Fibroblast of skin of left biceps (primary cell): ENCODE measurements around the gene NOL7.

Experiments used
- DNase-seq, 2 experiments: peaks; one replicate each; pipeline ENCODE4 v3.0.0-alpha.2; 2013; ENCODE audit warnings: low read depth in 2 of 2

Gene NOL7

DNA sequence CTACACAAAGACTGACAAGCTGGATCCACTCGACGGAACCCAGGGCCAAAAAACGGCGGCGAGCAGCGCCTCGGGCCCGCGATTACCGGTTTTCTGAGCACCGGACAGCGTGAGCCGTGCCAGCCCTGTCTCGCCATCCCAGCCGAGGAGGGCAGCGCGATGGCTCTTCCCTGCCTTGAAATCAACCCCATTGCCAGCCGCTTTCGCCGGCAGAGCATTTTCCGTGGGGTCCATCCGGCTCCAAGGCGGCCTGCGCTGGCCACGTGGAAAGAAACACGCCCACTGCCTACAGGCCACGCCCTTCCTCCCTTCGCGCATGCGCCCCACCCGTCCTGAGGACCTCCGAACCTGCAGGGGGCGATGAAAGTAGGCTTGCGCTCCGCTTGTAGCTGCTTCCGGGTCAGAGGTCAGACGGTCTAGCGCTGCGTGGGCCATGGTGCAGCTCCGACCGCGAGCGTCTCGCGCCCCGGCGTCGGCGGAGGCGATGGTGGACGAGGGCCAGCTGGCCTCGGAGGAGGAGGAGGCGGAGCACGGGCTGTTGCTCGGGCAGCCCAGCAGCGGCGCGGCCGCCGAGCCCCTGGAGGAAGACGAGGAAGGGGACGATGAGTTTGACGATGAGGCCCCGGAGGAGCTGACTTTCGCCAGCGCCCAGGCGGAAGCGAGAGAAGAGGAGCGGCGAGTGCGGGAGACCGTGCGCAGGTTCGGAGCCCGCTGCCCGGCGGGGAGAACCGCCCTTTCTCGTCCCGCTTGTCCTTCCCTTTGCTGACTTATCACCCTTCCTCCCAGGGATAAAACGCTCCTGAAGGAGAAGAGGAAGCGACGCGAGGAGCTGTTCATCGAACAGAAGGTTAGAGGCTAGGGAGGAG, at the start of gene NOL7:
Gene NOL7, plus strand, starts transcription at position 410 of the 866 bp plus-strand sequence. Its CDS starts 24 bp downstream, at position 434.
- DNase-seq, result peak; percentile 95

DNA sequence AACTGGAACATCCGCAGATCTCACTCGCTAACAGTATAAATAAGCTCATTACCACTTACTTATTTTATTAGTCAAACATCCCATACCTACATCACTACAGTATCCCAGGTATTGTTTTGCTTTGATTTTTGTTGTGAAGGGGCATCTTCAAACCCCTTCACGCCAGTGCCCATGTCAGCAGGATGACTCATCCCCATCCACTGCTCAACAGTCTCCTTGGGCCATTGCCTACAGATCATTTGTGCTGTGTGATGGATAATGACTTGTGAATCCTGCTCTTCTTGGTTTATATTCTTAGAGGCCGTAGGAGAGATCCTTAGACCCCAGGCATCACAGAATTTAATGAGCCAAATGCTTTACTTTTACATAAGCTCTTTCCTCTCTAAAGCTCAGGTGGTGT, 49.2 kb upstream of the NOL7 start:
- DNase-seq, result no peak

DNA sequence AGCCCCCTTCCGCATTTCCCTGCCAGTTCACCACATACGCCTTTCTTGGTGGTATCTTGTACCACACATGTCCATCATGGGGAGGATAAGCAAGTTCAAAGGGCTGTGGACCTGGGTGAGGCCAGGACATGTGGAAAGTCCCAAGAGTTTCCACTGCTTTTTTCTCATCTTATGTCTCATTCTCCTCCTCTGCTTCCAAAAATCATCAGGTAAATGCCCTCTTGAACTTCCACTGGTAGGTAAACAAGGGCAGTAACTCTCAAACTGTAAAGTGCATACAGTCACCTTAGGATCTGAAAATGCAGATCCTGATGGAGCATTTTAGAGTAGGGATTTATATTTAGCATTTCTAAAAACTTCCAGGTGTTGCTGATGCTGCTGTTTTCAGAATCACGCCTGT, 48.6 kb upstream of the NOL7 start:
- DNase-seq, result no peak

DNA sequence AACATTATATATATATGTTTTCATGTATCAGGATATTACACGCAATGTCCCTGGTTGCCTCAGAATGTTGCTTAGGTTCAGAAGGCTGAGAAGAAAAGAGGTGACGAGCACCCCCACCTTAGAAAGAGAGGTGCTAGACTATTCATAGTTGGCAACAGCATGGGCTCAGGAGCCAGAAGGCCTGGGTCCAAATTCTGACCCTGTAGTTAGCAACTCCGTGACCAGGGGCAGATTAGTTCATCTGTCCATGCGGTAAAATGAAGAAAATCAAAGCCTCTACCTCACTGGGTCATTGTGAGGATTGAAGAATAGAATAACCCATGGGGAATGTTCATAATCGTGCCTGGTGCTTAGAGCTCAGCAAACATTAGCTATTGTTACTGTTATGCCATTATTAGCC, 46.2 kb upstream of the NOL7 start:
- DNase-seq, result no peak

DNA sequence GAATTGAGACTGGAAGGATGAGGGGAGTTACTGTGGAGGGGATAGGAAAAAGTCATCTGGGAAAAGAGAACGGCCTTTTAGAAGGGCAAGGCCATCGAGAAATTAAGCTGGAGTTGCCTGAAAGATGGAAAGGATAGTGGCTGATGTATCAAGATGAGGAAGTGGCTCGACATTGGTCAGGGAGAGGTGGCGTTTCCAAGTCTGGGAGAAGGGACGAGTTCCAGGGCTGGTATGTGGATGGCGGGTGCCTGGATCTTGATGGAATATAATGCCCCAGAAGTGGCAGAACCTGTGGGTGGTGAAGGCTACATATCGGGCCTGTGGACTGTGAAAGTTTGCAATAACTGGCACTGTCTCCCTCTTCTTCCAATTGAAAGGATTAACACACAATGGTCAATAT, 42.9 kb upstream of the NOL7 start:
- no peak for DNase-seq

DNA sequence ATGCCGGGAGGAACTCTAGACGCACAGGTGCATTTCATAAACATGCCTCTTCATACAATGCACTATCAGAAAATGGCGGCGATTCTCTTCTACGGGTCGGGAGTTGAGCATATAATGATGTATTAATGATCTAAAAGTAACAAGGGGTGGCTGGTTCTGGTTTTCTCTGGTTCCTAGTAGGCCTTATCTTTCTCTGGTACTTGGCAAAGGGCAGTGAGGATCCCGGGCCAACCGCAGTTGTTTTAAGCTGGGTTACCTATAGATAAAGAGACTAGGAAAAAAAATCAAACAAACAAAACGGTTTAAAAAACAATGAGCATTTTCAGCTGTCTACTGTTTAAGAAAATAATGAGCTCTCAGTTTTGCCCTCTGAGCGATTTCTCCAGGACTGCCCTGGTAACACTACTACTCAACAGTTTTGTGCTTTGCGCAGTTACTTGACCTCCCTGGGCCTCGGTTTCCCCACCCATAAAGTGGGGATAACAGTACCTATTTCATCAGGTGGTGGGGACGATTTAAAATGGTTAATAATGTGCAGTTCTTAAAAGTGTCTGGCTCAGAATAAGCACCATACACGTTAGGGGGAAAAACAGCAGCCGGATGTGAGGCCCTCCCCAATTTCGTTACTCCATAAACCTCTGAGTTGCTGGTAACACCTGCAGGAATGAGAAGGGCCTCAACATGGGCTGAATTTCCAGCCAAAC, 42.0 kb upstream of the NOL7 start:
- DNase-seq, result no peak

DNA sequence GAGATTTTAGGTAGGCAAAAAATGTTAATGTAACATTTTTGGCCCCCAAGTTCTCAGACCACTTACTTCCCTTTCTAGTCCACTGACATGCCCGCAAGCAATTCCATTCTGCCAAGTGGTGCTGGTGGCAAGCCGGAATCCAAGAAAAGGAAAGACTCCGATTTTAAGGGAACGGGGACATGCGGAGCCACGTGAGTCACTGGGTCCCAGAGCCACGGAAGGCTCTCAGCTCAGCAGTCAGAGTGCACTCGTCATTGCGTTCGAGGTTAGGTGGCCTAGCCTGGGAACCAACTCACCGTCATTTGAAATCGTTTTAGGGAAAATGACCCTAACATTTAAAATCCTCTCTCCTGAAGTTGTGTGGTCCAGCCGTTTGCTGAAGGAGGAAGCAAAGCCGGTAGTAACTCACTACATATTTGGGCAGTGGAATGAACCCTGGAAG, 41.4 kb upstream of the NOL7 start:
- DNase-seq, result no peak

DNA sequence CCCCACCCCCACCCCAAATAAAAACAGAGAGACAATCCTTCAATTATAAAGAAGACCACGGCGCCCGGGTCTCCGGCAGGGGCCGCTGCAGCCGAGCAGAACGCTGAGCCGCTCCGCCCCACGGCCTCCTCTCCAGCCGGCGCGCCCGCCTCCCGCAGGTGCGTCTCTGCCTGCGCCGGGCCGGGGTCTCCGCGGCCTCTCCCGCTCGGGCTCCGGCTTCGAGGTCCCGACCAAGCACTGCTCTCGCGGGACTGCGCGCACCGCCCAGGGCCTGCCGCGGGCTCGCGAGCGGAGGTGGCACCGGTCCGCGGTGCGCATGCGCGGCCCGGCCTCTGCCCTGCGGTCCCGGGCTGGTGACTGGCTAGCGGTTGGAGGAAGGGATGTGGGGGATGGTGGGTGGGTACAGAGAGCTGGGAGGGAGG, 41.0 kb upstream of the NOL7 start:
- peak; percentile 69 to 79 for DNase-seq

DNA sequence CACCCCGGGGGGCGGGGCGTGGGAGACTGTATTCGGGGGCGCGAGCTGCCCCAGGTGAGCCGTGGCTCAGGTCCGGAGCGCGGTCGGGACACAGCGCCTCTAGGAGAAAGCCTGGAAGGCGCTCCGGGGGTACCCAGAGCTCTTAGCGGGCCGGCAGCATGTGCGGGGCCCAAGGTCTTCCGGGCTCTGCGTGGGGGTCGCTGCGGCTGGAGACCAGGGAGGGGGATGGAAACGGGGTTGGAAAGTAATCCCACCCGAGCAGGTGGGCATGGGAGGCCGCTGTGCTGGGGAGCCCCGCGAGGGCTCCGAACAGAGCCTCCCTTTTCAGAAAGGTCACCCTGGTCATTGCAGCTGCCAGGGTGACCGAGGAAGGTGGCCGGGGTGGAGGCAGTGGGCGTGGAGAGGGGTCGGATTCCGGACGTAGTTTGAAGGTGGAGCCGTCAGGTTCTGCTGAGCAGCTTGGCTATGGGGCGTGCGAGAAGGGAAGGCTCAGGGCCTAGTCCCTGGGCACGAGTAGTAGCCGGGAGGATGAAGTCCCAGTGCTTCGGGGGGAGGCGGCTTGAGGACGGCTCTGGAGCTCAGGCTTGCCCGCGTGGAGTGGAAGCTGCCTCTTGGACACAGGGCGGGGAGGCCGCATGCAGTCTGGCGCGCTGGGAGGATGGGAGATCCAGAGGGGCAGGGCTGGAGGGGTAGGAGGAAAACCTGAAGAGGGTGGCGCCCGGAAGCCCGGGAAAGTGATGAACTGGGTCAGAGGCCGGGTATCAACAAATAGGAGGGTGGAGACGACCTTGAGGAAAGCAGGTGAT, 40.4 kb upstream of the NOL7 start, which contains the start of gene SIRT5:
Gene SIRT5, plus strand, starts transcription at position 31 of the 806 bp plus-strand sequence. CDS start 9,510 bp downstream, outside the sequence.
- DNase-seq, result peak; percentile 39 to 51

DNA sequence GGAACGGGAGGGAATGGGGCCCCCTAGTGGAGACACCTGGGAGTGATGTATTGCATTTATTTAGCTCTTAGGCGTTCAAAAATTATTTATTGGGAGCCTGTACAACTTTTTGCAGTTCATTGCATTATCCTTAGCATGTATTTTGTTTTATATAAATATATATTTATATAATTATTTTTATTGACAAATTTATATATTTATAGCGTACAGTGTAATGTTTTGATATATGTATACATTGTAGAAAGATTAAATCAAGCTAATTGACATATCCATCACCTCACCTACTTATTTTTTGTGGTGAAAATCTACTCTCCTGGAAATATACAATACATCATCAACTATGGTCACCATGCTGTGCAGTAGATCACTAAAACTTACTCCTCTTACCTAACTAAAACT, 39.8 kb upstream of the NOL7 start:
- no peak for DNase-seq

DNA sequence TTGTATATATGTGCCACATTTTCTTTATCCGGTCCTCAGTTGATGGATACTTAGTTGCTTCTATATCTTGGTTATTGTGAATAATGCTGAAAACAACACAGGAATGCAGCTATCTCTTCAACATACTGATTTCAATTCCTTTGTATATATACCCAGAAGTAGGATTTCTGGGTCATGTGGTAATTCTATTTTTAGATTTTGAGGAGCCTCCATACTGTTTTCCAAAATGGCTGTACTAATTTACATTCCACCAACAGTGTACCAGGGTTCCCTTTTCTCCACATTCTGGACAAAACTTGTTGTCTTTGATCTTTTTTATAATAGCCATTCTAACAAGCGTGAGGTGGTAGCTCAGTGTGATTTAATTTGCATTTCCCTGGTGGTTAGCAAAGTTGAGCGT, 39.1 kb upstream of the NOL7 start:
- DNase-seq, result no peak

DNA sequence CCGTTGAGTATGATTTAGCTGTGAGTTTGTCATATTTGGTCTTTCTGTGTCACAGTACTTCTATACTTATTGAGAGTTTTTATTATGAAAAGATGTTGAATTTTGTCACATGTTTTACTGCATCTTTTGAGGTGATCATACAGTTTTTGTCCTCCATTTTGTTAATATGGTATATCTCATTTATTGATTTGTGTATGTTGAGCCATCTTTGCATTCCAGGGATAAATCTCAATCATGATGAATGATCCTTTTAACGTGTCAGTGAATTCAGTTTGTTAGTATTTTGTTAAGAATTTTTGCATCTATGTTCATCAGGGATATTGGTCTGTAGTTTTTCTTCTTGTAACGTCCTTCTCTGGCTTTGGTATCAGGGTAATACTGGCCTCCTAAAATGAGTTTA, 37.2 kb upstream of the NOL7 start:
- no peak for DNase-seq

DNA sequence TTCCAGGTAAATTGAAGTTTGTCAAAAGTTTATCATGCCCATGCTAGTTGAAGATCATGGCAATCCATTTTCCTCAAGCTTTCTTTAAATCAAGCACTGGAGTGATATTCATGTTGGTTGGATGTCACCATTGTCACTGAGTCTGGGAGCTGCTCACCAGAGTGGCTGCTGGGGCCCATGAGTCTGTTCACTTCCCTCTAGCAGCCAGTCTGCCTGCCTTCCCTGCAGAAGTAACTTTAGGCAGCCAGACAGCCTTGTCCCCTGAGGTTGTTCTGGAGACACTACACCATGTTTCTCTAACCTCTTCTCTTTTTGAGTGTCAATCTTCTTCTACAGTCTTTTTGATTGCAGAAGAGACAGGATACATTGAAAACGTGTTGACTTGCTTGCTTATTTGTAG, 35.2 kb upstream of the NOL7 start:
- no peak for DNase-seq

DNA sequence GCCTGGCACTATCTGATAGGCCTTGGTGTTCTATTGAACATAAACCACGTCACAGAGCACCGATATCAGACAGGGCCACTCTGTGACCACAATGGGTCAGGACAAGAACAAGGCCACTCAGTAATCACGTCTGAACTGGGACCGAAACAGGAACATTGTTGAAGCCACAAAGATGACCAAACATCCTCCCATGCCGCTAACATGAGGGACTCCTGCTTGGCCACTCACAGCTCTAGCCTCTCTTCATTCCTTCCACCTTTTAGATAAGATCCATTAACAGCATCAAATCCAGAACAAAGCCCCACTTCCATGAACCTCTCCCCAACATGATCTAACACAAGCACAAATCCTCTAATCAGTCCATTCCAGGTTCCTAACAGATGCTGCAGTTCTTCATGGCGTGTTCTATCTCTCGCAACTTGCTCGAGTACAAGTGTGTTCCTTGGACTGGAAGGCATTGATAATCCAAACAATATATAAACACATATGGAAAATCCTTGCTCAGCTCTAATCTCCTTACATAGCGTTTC, 33.4 kb upstream of the NOL7 start:
- DNase-seq, result no peak

DNA sequence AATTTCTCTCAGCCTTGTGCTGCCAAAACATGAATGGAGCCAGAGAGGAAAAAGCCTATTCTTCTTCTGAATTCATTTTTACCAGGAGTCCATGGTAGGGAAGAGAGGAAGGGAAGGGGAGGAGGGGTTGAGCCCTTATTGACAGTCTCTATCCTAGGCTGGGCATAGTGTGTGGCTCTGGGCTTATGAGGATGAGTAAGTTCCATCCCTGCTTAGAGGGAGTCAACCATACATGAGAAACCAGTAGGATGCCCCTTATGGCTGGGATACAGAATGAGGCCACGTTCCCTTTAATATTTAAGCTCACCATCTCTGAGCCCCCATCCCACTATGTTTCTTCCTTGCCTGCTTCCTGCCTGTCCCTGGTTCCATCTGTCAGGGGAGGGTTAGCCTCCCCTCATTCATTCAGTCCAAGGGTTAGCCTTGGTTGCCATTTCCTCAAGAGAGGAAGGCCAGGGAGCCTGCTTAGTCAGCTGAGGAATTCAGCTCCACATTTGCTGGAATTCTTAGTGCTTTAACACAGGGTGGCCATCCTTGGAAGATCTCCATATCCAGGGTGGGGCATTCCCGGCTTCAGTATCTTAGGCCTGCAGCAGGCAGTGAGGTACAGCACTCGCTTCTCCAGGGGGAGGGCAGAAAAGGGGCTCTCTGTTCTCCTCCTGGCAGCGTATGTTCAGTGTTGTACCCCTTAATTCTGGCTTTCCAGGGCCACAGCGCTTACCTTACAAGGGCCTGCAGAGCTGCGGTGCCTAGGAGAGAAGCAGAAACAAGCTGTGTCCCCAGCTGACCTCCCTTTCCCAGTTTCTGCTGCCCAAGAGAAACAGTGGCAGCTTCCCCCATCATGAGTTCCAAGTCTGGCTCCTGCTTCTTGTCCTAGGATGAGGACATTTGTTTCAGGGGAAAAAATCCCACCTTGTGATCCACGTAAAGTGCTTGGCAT, 28.3 kb upstream of the NOL7 start:
- DNase-seq, result no peak

DNA sequence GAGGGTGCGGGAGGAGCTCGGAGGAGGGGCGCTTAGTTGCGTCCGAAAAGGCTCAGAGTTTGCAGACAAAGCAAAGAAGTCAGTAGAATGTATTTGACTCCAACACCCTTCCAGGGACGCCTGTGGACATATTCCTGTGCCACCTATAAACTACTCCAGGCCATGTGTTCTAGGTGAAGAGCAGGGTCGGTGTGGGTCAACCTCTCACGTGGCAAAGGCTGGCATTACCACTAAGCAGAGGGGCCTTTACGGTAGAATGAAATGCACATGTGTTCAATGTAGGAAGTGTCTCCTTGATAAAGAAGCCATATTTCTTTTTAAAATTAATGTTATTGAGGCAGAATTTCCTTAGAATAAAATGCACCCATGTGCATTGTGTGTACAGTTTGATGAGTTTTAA, 25.3 kb upstream of the NOL7 start:
- DNase-seq, result no peak

DNA sequence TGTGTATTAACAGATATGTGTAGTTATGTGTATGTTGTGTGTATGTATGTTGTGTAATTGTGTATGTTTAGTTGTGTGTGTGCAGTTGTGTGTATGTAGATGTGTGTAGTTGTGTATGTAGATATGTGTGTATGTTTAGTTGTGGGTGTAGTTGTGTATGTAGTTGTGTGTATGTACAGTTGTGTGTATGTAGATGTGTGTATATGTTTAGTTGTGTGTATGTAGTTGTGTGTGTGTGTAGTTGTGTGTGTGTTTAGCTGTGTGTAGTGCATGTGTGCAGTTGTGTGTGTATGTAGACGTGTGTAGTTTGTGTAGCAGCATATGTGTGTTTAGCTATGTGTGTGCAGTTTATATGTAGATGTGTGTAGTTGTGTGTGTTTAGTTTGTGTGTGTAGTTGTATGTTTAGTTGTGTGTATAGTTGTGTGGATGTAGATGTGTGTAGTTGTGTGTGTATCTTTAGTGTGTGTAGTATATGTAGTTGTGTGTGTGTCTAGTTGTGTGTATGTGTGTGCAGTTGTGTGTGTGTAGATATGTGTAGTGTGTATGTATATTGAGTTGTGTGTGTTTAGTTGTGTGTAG, 24.5 kb upstream of the NOL7 start:
- no peak for DNase-seq

DNA sequence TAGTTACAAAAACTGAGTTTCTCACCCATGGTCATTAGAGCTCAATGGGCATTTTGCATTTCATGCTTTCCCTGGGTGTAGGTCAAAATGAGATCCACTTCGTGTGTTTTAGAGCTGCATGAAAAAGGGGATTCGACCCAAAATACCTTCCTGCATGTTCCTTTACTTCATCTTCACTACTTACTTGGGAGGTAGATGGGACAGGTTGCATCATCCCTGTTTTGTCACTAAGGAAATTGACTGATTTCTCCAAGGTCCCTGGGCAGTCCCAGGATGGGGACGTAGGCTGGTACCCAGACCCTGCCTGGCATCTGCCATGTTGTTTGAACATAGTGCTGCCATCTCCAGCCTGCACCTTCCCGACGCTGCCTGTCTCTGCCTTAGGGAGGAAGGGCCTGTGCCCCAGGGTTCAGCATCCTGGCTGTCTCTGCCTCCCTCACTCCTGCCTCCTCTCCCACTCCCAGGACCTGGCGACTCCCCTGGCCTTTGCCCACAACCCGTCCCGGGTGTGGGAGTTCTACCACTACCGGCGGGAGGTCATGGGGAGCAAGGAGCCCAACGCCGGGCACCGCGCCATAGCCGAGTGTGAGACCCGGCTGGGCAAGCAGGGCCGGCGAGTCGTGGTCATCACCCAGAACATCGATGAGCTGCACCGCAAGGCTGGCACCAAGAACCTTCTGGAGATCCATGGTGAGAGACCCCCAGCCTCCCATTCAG, 23.8 kb upstream of the NOL7 start:
- DNase-seq, result no peak

DNA sequence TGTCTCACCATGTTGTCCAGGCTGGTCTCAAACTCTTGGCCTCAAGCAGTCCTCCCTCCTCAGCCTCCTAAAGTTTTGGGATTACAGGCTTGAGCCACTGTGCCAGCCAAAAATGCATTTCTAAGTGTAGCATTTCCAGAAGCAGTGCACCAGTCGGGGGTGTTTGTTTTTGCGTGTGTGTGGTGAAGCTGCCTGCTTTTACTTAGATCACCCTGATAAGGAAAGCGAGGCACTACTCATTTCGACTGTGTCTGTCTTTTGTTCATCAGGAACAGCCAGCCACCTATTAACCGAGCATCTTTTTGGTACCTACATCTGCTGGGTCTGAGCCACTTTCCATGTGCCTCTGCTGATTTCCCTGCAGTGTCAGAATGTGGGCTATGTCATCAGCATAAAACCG, 22.0 kb upstream of the NOL7 start:
- DNase-seq, result no peak

DNA sequence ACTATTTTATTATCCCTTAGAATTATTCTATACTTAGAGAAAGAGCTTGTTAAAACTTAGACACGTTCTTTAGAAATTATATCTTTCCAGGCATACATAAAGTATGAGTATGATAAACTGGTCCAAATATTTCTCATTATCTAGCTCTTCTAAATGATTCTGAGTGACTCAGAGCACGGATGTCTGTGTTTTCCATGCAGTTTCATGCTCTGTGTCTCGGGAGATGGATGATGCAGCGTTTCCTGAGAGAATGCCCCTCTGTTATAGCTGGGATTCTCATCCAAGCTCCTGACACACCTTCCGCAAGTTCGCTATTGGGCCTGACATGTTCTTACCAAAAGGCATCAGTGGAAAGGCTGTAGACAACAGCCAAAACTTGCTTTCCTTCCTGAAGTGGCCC, 21.4 kb upstream of the NOL7 start:
- DNase-seq, result no peak
